ENCODE measurements around the gene FANCC.

GRCh38 chr9:95076696-95077052 is 240.8 kb downstream of the FANCC start:
- TF ChIP-seq TAF1 (conservative IDR thresholded peaks at IDR 0.05) (no peak), EGR1 (IDR thresholded peaks at IDR 0.05; ENCODE audit: low read depth in 2 of 2) (no peak)

Measured in liver (tissue), 2 donors.